ENCODE data around the gene DCTN1. TPM values are rescaled to one million over a fixed set of nuclear protein-coding genes. Genes with fewer than 3 reads are reported as not detected.

DCTN1 gene
- total RNA-seq, 1 donor from 2014 or later: 165 TPM

DNA sequence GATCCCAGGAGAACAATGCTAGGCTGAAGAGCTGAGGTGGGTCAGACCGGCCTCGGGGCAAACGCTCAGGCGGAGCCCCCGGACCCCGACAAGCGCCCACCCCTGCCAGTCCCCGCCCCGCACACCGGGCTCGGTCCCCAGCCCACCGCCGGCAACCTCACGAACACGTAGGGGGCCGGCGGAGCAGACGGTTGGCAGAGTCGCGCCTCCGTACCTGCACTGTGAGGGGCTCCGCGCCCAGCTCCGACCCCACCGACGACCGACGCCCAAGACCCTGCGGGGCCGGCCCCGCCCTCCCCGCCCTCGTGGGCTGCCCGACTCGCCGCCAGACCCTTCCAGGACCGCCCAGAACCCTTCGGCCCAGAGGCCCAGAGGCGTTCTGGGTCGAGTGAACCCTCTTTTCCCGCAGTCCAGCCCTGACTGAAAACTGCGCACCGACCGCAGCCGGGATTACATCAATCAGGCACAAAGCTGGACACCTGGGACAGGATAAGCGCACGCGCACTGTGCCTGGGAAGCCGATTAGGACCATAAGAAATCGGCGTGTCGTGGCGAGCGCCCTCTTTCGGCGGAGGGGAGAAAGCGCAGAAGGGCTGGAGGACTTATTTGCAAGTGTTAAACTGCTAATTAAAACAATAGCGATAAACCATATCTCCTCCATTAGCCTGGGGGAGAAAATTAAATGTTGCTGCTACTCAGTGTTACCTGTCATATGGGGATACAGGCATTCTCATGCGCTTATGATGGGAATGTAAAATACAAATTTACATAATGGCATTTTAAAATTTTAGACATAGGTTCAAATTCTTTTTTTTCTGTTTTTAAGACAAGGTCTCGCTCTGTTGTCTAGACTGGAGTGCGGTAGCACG, 11.7 kb upstream of the DCTN1 start:
- H3K4me1 Mint-ChIP-seq (ENCODE audit: unreplicated experiment): peaks cover 10% of the 10 kb centered on the region
- no peaks in the 10 kb centered on the region for H3K9me3 Mint-ChIP-seq
- H3K27ac Mint-ChIP-seq: peak overlapping the region; percentile 99
- DNase-seq (ENCODE audit: extremely low spot score, unreplicated experiment): peak; percentile 93
- no peaks in the 10 kb centered on the region for H3K27me3 Mint-ChIP-seq
- no peaks in the 10 kb centered on the region for H3K36me3 Mint-ChIP-seq
- H3K4me3 Mint-ChIP-seq: no peak overlapping the region
- TF ChIP-seq, protein P1, sequence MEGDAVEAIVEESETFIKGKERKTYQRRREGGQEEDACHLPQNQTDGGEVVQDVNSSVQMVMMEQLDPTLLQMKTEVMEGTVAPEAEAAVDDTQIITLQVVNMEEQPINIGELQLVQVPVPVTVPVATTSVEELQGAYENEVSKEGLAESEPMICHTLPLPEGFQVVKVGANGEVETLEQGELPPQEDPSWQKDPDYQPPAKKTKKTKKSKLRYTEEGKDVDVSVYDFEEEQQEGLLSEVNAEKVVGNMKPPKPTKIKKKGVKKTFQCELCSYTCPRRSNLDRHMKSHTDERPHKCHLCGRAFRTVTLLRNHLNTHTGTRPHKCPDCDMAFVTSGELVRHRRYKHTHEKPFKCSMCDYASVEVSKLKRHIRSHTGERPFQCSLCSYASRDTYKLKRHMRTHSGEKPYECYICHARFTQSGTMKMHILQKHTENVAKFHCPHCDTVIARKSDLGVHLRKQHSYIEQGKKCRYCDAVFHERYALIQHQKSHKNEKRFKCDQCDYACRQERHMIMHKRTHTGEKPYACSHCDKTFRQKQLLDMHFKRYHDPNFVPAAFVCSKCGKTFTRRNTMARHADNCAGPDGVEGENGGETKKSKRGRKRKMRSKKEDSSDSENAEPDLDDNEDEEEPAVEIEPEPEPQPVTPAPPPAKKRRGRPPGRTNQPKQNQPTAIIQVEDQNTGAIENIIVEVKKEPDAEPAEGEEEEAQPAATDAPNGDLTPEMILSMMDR (conservative IDR thresholded peaks at IDR 0.05): peak; percentile 99

DNA sequence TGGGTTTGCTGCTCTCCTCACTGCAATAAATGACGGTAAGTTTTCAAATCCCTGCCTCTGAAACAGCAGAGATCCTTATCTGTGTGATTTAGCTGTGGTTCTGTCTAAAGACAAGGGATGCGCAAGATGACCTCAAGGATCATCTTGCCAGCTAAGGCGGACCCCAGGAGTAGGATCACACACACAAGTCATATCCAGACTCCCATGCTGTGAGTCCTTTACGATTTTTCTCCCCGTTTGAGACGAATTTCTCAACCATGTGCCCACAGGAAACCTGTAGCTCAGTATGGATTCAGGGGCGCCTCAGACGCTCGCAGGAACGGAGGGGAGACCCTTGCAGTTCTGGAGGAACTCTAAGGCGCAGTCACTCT, 11.1 kb upstream of the DCTN1 start:
- TF ChIP-seq, protein P1 (conservative IDR thresholded peaks at IDR 0.05): no peak
- no peaks in the 10 kb centered on the region for H3K9me3 Mint-ChIP-seq
- no peaks in the 10 kb centered on the region for H3K27me3 Mint-ChIP-seq
- peaks cover 10% of the 10 kb centered on the region for H3K4me1 Mint-ChIP-seq (ENCODE audit: unreplicated experiment)
- peak overlapping the region; percentile 99 for H3K27ac Mint-ChIP-seq
- no peaks in the 10 kb centered on the region for H3K36me3 Mint-ChIP-seq
- no peak for DNase-seq (ENCODE audit: extremely low spot score, unreplicated experiment)
- H3K4me3 Mint-ChIP-seq: no peak overlapping the region

DNA sequence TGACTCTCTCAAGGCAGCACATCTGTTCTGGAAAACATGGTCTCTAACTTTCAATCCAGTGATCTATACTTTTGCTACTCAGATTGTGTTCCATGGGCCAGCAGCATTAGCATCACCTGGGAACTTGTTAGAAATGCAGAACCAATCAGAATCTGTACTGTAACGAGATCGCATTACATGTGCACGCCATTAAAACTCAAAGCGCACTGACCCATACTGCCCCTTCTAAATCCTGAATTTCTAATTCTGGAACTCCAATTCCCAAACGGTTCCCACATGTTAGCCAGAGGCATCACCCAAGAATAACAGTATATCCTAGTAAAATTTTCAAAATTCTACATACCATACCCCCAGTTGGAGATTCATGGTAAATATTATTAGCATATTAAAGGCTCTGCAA, 10.5 kb upstream of the DCTN1 start:
- Mint-ChIP-seq H3K27me3 (no peaks in the 10 kb centered on the region), H3K9me3 (no peaks in the 10 kb centered on the region), H3K27ac (peak overlapping the region; percentile 99), H3K4me3 (no peak overlapping the region), H3K4me1 (ENCODE audit: unreplicated experiment) (peaks cover 10% of the 10 kb centered on the region), H3K36me3 (no peaks in the 10 kb centered on the region)
- DNase-seq (ENCODE audit: extremely low spot score, unreplicated experiment): no peak
- TF ChIP-seq, protein P1 (conservative IDR thresholded peaks at IDR 0.05): no peak

DNA sequence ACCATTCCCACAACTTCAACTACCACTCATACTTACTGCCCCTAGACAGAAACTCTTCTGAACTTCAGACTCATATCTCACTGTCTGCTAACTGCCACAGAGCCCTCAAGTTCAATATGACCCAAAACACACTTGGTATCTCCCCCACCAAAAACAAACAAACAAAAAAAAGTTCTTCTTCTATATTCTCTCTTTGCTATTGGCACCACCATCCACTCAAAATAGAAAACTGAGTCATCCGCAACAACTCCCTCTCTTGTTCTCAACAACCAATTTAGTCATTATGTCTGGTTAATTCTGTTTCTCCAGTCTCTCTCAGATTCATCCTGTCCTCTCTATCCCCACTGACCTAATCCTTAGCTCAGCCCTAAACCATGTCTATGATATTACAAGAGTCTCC, 7.2 kb upstream of the DCTN1 start:
- peaks cover 10% of the 10 kb centered on the region for H3K4me1 Mint-ChIP-seq (ENCODE audit: unreplicated experiment)
- DNase-seq (ENCODE audit: extremely low spot score, unreplicated experiment): no peak
- H3K4me3 Mint-ChIP-seq: no peak overlapping the region
- H3K9me3 Mint-ChIP-seq: no peaks in the 10 kb centered on the region
- TF ChIP-seq, protein P1 (conservative IDR thresholded peaks at IDR 0.05): no peak
- no peak overlapping the region for H3K27ac Mint-ChIP-seq
- peaks cover 3% of the 10 kb centered on the region for H3K36me3 Mint-ChIP-seq
- H3K27me3 Mint-ChIP-seq: no peaks in the 10 kb centered on the region

DNA sequence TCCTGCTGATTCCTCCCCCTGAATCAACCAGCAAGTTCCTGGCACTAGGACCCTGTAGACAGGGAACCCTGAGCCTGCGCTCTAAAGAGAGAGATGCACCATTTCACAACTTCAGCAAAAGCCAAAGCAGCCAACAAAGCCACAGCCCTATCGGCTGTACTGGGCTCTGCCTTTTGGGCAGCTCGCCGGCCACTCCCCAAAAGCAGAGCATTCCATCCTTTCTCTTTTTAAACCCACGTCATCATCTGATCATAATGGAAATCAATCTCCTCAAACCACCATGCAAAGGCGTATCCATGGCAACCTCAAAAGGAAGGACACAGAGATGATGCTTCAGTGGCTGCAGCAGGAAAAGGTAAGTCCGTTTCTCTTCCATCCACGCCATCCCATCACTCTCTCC, 5.3 kb upstream of the DCTN1 start:
- Mint-ChIP-seq H3K4me3 (no peak overlapping the region), H3K27ac (no peak overlapping the region), H3K27me3 (no peaks in the 10 kb centered on the region), H3K36me3 (peaks cover 10% of the 10 kb centered on the region), H3K9me3 (no peaks in the 10 kb centered on the region), H3K4me1 (ENCODE audit: unreplicated experiment) (peaks cover 8% of the 10 kb centered on the region)
- DNase-seq (ENCODE audit: extremely low spot score, unreplicated experiment): no peak
- TF ChIP-seq, protein P1 (conservative IDR thresholded peaks at IDR 0.05): peak; percentile 17
